Skin epidermis (tissue), 12 donors: ENCODE measurements around the gene FZD8.
A peak's percentile ranks its signal among the peaks of the same experiment; 100 is the strongest.

Experiments
- H3K27ac ChIP-seq, 21 experiments: fragments of 200-600 bp; sonication (generic) in 11 of 21; one replicate each; pipeline ENCODE4 v1.5.0; 2020; ENCODE audit warnings: mild to moderate bottlenecking in 3 of 21, inconsistent platforms in 2 of 21, moderate library complexity in 2 of 21
- H3K4me3 ChIP-seq, 7 experiments: fragments of 200-600 bp; sonication (generic) in 2 of 7; one replicate each; pipeline ENCODE4 v1.5.0; 2020; ENCODE audit warnings: inconsistent platforms in 2 of 7, mild to moderate bottlenecking in 2 of 7, moderate library complexity in 1 of 7

The FZD8 gene

DNA sequence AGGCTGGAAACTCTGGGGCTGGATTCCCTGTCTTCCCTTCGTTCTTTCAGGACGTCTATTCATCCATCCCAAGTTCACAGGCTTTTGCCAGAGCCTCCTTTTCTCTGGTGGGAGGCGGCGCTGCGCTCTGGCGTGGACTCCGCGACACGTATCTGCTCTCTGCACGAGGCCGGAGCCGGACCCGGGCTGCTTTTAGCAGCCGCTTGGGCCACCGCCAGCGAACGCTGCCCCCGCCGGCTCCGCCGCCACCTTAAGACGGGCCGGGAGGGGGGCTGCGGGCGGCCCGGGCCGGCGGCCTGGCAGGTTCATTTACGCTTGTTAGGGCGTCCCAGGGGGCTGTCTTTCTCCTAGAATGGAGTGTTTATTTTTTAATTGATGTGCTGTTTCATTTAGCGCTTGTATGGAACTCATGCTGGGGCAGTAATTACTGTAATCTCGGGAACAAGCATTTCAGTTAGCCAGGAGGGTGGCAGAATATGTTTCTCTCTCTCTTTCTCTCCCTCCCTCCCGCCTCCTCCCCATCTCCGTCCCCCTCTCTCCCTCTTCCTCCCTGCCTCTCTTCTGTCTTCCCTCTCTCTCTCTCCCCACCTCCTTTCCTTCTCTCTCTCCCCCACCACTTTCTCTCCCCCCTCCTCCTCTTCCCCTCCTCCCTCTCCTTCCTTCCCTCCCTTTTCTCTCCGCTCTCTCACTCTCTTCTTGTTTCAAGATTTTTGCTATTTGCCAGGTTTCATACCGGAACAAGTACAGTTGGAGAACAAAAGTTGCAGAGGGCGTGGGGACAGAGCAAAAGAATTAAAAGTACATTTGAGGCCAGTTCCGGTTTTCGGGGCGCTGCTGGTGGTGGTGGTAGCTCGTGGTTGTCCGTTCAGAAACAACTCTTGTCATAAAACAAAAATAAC, 1.3 kb upstream of the FZD8 start:
- H3K27ac ChIP-seq: peak overlapping the region in 7 of 21 experiments; percentile 14 to 79 (median 42)
- H3K4me3 ChIP-seq: peak overlapping the region; percentile 44 to 91 (median 60)

DNA sequence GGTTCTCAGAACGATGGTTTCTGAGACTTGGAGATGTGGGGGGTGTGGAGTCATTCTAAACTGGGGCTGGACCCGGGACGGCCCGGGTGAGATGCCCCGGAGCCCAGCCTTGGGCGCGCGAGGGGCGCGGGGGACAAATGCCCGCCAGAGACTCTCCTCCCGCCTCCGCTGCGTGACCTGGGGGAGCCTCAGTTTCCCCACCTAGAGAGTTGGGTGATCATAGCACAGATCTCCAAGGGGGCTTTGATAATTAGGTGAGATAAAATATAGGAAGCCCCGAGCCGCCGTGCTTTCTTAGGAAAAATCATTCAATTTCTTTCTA, 658 bp upstream of the FZD8 start:
- Histone ChIP-seq H3K27ac (peak overlapping the region in 6 of 21 experiments; percentile 10 to 88 (median 34)), H3K4me3 (peak overlapping the region; percentile 44 to 91 (median 60))

DNA sequence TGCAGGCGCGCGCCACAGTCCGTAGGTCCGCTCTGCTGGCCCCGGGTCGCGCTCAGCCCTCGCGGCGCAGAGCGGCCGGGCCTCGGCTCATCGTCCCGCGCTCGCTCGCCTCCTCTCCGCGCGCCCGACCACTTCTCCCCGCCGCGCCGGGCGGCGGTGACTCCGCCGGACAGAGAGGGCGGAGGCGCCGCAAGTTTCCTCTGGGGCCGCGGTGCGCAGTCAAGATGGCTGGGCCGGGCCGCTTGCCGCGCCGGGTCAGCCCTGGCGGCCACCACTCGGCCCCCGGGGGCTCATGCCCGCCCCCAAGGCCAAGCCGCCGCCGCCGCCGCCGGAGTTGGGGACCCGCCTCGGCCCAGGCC, 441 bp downstream of the FZD8 start:
- H3K4me3 ChIP-seq: peak overlapping the region; percentile 44 to 91 (median 60)
- peak overlapping the region in 17 of 21 experiments; percentile 4 to 88 (median 73) for H3K27ac ChIP-seq

DNA sequence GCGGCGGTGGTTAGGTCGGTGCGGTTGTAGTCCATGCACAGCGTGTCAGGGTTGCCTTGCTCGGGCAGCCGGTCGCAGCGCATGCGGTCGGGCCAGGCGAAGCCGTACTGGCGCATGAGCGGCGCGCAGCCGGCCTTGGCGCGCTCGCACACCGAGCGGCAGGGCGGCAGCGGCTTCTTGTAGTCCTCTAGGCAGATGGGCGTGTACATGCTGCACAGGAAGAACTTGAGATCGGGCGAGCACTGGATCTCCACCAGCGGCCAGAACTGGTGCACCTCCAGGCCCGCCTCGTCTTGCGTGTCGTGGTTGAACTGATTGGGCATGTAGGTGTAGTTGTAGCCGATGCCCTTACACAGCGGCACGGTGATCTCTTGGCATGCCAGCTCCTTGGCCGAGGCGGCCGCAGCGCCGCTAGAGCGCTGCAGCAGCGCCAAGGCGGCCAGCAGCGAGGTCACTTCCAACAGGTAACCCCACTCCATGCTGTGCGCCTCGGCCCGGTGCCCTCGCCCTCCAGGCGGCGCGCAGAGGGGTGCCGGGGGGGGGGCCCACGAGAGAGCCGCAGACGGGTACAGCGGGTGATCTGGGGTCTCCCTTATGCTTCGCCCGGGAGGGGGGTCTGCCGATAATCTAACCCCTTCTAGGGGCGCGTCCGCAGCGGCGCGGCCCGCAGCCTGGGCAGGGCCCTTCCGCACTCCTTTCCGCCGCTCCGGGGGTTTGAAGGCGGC, 983 bp downstream of the FZD8 start:
- H3K27ac ChIP-seq: peak overlapping the region in 17 of 21 experiments; percentile 4 to 88 (median 73)

DNA sequence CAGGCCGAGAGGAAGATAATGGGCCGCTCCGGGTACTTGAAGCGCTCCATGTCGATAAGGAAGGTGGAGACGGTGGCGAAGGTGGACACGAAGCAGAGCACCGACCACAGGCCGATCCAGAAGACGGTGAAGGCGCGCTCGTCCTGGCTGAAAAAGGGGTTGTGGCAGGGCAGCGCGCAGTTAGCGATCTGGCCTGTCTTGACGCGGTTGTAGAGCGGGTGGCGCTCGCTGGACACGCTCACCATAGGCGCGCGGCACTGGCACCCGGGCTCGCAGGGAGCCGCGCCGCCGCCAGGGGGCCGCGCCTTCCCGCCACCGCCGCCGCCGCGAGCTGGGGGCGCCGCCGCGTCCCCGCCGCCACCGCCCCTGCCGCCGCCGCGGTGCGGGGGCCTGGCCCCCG, 1.6 kb downstream of the FZD8 start:
- no peak overlapping the region for H3K27ac ChIP-seq
- peak overlapping the region; percentile 11 to 74 (median 26) for H3K4me3 ChIP-seq

More for the DNA sequence above, 983 bp downstream of the FZD8 start:
- peak overlapping the region; percentile 44 to 91 (median 60) for H3K4me3 ChIP-seq

DNA sequence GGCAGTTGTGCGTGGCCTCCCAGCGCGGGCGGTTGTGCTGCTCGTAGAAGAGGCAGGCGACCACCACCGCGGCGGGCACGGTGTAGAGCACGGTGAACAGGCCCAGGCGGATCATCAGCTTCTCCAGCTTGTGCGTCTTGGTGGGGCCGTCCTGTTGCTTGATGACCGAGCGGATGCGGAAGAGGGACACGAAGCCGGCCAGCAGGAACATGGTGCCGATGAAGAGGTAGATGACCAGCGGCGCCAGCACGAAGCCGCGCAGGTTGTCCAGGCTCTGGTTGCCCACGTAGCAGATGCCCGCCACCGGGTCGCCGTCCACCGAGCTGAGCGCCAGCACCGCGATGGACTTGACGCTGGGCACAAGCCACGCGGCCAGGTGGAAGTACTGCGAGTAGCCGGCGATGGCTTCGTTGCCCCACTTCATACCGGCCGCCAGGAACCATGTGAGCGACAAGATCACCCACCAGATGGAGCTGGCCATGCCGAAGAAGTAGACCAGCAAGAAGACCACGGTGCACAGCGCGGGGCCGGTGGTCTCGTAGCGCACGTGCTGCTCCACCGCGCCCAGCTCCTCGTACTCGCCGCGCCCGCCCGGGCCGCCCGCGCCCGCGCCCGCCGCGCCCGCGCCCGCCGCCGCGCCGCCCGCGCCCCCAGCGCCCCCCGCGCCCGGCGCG, 2.2 kb downstream of the FZD8 start:
- Histone ChIP-seq H3K27ac (peak overlapping the region in 1 of 21 experiments; percentile 41), H3K4me3 (peak overlapping the region in 6 of 7 experiments; percentile 11 to 74 (median 34))

DNA sequence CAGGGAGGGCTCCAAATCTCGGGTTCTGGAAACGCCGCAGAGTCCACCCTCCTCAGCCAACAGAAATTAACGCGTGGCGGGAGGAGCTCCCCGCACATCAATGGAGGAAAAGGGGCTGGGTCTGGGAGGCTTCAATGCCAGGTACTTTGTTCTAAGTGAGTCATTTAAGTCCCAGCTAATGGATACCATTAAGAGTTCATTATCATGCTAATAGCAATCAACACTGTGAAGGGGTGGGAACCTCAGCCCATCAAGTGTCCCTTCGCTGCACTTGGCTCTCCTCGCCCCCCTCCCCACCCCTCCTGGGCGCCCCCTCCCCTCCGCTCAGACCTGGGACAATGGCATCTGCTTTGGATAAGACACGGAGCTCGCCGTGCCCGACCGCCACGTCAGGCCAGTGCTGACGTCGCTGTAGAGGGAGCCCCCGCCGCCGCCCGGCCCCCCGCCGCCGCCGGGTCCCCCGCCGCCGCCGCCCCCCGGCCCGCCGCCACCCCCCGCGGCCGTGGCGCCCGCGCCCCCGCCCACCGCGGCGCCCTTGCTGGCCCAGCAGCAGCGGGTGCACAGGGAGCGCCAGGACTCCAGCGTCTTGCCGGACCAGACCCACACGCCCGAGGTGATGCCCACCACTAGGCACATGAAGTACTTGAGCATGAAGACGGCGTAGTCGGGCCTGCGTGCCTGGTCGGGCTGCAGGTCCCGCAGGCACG, 2.9 kb downstream of the FZD8 start:
- Histone ChIP-seq H3K27ac (peak overlapping the region in 1 of 21 experiments; percentile 41), H3K4me3 (peak overlapping the region in 4 of 7 experiments; percentile 18 to 74 (median 44))

DNA sequence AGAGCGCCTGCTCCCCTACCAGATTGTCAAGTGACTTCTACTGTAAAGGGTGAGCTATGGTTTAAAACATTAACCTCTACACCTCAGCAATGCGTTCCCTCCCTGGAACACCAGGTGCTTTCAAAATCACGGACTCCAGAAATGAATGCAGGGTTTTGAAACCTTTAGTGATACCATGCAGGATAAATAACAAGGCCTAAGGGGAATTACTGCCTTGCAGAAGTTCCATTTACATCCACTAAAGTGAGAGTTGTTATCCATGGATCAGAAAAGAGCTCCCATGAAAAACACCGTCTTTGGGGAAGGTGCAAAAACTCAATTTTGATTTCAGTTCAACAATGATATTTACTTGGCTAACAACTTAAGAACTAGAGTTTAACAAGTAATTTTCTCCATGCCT, 4.0 kb downstream of the FZD8 start:
- H3K4me3 ChIP-seq: peak overlapping the region in 1 of 7 experiments; percentile 47
- H3K27ac ChIP-seq: no peak overlapping the region

DNA sequence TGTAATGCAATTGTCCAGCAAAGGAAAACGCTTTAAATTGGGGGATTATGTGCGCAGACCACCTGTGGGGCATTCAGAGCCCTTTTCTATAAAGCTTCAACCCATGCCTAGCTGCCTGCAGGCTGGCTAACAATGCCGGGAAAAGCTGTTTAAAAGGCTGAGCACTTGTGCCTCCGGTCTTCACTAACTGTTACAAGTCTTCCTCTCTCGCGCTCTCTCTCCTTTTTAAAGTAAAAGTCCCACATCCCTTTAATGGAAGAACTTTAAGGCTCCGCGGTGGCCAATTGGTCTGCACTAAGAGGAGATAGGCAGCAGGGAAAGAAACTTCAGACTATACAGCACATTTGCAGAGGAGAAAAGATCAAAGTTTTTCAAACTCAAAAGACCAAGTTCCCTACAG, 4.6 kb downstream of the FZD8 start:
- Histone ChIP-seq H3K27ac (no peak overlapping the region), H3K4me3 (peak overlapping the region in 1 of 7 experiments; percentile 47)

DNA sequence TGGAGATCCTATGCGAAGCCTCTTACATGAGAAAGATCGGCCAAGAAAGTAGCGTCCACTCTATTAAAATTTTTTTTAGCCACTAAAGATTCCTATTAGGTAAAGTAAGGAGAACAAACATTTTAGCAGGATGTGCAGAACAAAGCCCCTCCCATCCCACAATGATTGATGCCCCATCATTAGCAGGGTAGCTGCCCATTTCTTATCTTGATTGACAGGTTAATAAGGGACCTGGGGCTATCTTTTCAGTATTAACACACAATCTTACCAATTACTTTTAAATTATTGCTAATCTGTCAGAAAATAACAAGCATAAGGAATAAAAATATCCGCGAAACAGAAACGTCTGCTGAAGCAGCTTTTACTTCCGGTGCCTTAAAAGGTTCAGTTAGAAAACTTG, 5.1 kb downstream of the FZD8 start:
- Histone ChIP-seq H3K27ac (no peak overlapping the region), H3K4me3 (peak overlapping the region in 1 of 7 experiments; percentile 47)

DNA sequence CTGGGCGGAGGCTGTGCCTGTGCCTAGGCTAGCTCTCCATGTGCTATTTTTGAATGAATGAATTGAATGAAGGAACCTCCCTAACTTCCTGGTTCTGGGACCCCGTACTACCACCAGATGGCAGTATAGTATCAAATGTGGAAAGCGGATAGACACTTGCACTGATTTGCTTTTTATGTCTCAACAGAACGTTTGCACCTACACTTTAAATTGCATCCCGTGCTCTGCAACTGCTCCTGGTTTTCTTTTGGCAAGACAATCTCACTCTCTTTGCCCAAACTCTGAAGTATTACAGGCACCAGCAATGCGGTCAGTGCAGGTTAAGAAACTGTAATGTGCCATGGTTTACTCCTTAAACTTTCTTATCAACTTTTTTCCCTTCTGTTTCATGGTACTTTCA, 6.5 kb downstream of the FZD8 start:
- Histone ChIP-seq H3K4me3 (no peak overlapping the region), H3K27ac (no peak overlapping the region)

DNA sequence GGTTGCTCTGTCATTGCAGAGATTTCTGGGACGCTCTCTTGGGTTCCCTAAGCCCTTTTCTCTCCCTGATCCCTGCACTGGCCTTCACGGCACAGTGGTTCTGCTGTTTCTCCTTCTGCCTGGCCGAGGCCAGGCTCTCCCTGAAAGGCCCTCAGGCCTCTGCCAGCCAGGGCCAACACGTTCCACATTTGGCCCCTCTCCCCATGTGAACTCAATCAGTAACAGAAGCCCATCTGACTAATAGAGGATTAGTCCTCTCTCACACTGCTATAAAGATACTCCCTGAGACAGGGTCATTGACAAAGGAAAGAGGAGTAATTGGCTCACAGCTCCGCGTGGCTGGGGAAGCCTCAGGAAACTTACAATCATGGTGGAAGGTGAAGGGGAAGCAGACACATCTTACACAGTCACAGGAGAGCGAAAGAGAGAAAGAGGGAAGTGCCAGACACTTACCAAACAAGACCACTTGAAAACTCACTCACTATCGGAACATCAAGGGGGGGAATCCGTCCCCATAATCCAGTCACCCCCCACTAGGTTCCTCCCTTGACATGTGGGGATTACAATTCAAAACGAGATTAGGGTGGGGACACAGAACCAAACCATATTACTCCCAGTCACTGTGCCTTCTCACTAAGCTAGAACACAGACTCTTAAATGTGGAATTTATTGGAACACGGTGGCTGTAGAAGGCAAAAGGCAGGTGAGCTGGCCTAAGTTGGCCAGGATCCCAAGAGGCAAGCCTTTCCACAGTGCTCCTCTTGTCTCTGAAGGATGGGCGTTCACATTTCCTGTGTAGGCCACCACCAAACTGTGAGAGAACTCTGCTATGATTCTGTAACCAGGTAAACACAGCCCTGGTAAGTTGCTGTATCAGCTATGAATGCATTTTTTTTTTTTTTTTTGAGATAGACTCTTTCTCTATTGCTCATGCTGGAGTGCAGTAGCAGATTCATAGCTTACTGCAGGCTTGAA, 8.8 kb downstream of the FZD8 start:
- Histone ChIP-seq H3K27ac (no peak overlapping the region), H3K4me3 (no peak overlapping the region)

DNA sequence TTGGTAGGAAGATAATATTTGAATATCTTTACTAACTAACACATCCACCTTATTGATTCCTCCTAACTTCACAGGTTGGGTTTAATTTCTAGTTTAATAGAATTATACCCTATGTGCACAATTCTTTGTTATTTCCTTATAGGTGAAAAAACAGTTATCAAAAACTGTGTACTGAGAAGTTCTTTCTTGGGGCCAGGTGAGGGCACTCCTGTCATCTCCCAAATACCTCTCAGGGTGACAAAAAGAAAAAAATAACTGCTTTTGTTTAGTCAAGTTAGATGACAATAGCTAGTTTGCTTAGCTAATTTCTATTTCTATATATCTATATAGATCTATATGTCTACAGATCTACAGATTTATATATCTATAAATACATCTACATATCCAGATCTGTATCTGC, 10.1 kb downstream of the FZD8 start:
- no peak overlapping the region for H3K27ac ChIP-seq
- H3K4me3 ChIP-seq: no peak overlapping the region

DNA sequence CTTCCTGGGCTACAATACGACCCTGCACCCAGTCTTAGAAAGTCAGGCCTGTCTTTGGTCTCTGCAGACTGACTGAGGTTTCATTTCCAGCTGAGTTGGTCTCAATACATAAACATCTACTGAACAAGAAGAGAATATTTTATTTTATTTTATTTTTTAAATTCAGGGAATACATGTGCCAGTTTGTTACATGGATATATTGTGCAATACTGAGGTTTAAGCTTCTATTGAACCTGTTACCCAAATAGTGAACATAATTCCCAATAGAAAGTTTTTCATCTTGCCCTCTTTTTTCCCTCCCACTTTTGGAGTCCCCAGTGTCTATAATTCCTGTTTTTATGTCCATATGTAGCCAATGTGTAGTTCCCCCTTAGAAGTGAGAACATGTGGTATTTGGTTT, 10.7 kb downstream of the FZD8 start:
- Histone ChIP-seq H3K27ac (no peak overlapping the region), H3K4me3 (no peak overlapping the region)

DNA sequence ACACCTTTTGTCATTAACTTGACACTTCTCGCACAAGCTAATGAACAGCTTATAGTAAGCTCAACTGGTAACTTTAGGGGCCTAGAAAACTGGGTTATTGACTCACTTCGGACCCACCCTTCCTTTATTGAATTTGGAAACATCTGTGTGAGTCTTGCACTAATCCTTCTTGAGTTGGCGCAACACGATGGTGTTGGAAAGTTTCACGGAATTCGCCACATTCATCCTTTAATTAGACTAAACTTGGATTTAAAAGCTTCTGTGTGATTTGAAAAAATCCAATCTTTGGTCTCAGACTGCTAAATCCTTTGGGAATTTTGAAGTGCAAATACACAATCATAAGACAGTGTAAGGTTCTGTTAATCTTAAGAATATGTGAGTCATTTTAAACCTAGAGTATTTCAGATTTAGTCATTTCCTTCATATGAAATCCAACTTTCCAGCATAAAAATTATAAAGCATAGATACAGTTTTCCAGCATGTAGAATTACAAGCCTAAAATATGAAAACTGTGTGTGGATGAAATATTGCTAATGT, 15.1 kb downstream of the FZD8 start:
- H3K4me3 ChIP-seq: no peak overlapping the region

DNA sequence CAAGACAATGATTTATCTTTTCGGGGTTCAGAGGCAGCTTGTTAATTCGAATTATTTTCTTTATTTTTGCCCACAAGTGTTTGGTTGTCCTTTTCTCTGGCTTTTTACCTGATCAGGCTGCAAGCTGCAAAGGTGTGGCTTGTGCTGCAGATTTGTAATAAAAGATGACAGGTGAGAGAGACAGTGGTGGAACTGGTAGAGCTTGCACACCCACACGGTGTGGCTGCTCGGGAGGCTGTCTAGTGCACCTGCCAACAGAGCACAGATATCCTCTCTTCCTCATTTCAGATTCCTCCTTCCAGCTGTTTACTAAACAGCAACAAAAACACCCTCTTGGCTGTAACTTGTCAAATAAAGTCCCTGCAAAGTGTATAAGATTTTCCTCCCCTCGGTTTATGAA, 27.8 kb downstream of the FZD8 start:
- no peak overlapping the region for H3K4me3 ChIP-seq
- H3K27ac ChIP-seq: no peak overlapping the region

More for the DNA sequence above, 15.1 kb downstream of the FZD8 start:
- H3K27ac ChIP-seq: no peak overlapping the region

DNA sequence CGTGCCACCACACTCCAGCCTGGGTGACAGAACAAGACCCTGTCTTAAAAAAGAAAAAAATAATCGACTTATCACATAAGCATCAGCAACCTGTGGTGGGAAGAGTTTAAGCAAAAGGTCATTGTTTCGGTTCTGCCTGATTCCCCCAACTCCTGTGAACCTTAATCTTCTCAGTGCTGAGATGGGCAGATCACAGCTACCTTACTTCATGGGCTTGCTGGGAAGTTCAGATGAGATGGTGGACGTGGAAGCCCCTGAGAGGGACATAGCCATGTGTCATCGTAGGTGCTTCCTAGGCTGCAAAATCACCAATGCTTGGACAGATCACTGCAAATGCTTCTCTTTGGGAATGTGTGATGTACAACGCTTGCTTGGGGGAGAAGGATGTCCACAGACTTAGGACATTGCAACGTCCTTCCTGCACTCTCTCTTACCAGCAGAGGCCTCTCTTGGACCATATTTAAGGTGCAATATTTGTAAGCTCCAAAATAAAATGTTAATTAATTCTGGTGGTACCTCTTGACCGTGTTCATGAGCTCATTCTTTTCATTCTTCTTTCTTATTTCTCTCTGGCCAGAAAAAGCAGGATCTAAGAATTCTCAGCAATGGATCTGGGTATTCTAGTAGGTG, 28.4 kb downstream of the FZD8 start:
- Histone ChIP-seq H3K27ac (no peak overlapping the region), H3K4me3 (no peak overlapping the region)

DNA sequence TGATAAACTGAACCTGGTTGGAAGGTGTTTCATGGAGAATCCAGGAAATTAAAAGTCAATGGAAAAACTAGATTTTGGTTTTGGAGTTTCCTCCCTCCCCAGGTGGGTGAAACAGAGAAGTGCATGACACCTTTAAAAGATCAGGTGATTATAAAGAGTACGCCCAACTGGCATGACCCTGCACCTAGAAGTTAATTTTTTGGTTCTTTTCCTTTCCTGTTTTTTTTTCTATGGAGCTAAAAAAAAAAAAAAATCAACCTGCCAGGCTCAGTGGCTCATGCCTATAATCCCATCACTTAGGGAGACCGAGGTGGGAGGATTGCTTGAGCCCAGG, 29.0 kb downstream of the FZD8 start:
- H3K27ac ChIP-seq: no peak overlapping the region
- H3K4me3 ChIP-seq: no peak overlapping the region
